IMR-90 (cell line): ENCODE data around the gene KRT37. TPM values are rescaled to one million over a fixed set of nuclear protein-coding genes. Genes with fewer than 3 reads are reported as not detected.

ENCODE experiments used
- ATAC-seq: fragments of 200-7000 bp; cut with Tn5 transposase; 2 replicates; pipeline ENCODE4 v1.9.1; 2020; ENCODE audit warnings: low read depth, mild to moderate bottlenecking, moderate library complexity
- BruUV-seq: library from RNA; stranded (reverse); fragments of 400-500 nt; replicated peaks from 2 replicates; lab custom pipeline; 2021; lab: Mats Ljungman, UMichigan
- CTCF ChIA-PET: fragments of 300-600 bp; formaldehyde crosslinking; extraction: SDS; loops from one replicate; lab custom pipeline; 2021; ENCODE audit warnings: antibody characterized with exemption; lab: Yijun Ruan, JAX
- POLR2A ChIA-PET: fragments of 300-600 bp; sonication (Branson Sonifier 250); formaldehyde crosslinking; loops from one replicate; lab custom pipeline; 2022; ENCODE audit warnings: antibody characterized with exemption; ENCODE audit not compliant: unreplicated experiment; lab: Charles Lee
- DNase-seq: peaks from one replicate; pipeline ENCODE4 v3.0.0; 2013
- H2AFZ ChIP-seq: replicated peaks from 2 replicates; pipeline ENCODE3; 2013; ENCODE audit warnings: low read length, mild to moderate bottlenecking; ENCODE audit not compliant: poor library complexity
- H2AK5ac ChIP-seq: 2 replicates; pipeline ENCODE4 v1.6.1; 2013; ENCODE audit warnings: low read depth, low read length, inconsistent platforms
- H2AK9ac ChIP-seq: replicated peaks from 2 replicates; pipeline ENCODE3; 2013; ENCODE audit warnings: mild to moderate bottlenecking, low read depth, low read length, moderate library complexity; ENCODE audit not compliant: poor library complexity
- H2BK120ac ChIP-seq: 2 replicates; pipeline ENCODE4 v1.6.1; 2013; ENCODE audit warnings: low read depth, low read length, inconsistent platforms
- H2BK15ac ChIP-seq: 3 replicates; pipeline ENCODE4 v1.6.1; 2013; ENCODE audit warnings: low read depth, low read length, inconsistent platforms
- H2BK20ac ChIP-seq: 2 replicates; pipeline ENCODE4 v1.6.1; 2013; ENCODE audit warnings: low read depth, mild to moderate bottlenecking, inconsistent platforms, low read length, moderate library complexity
- H2BK5ac ChIP-seq: 2 replicates; pipeline ENCODE4 v1.6.1; 2013; ENCODE audit warnings: mild to moderate bottlenecking, low read depth, low read length, inconsistent platforms; ENCODE audit not compliant: poor library complexity, severe bottlenecking
- H3K14ac ChIP-seq: replicated peaks from 2 replicates; pipeline ENCODE4 v1.6.1; 2013; ENCODE audit warnings: low read depth, low read length, inconsistent platforms
- H3K18ac ChIP-seq: 2 replicates; pipeline ENCODE4 v1.6.1; 2013; ENCODE audit warnings: low read depth, low read length, control low read depth
- H3K23ac ChIP-seq: 2 replicates; pipeline ENCODE4 v1.6.1; 2013; ENCODE audit warnings: low read depth, low read length, inconsistent platforms
- H3K27ac ChIP-seq: 2 replicates; pipeline ENCODE4 v1.5.1; 2013; ENCODE audit warnings: mild to moderate bottlenecking, control low read depth, low read length; ENCODE audit not compliant: insufficient read depth
- H3K27me3 ChIP-seq: 2 replicates; pipeline ENCODE4 v1.6.1; 2013; ENCODE audit warnings: low read length; ENCODE audit not compliant: control insufficient read depth, insufficient read depth
- H3K36me3 ChIP-seq: 2 replicates; pipeline ENCODE4 v1.6.1; 2013; ENCODE audit warnings: low read length, mixed read lengths; ENCODE audit not compliant: control insufficient read depth, insufficient read depth
- H3K4ac ChIP-seq: 2 replicates; pipeline ENCODE4 v1.6.1; 2013; ENCODE audit warnings: low read depth, low read length, inconsistent platforms
- H3K4me1 ChIP-seq: 2 replicates; pipeline ENCODE4 v1.6.1; 2013; ENCODE audit warnings: low read length, mixed read lengths; ENCODE audit not compliant: control insufficient read depth, insufficient read depth
- H3K4me2 ChIP-seq: 2 replicates; pipeline ENCODE4 v1.6.1; 2013; ENCODE audit warnings: low read depth, mild to moderate bottlenecking, control low read depth, low read length, moderate library complexity
- H3K4me3 ChIP-seq: 2 replicates; pipeline ENCODE4 v1.5.1; 2013; ENCODE audit warnings: low read depth, mild to moderate bottlenecking, control low read depth, low read length, moderate library complexity; ENCODE audit not compliant: insufficient read depth
- H3K56ac ChIP-seq: 2 replicates; pipeline ENCODE4 v1.6.1; 2013; ENCODE audit warnings: low read length, inconsistent platforms; ENCODE audit not compliant: insufficient read depth; ENCODE audit errors: extremely low read depth
- H3K79me1 ChIP-seq, 2 experiments: 2 replicates each; pipeline ENCODE4 v1.6.1; 2013; ENCODE audit warnings: low read length in 2 of 2, inconsistent platforms in 1 of 2, low read depth in 1 of 2
- H3K9ac ChIP-seq: 2 replicates; pipeline ENCODE4 v1.6.1; 2013; ENCODE audit warnings: low read depth, low read length, control low read depth
- H3K9me1 ChIP-seq: 2 replicates; pipeline ENCODE4 v1.6.1; 2013; ENCODE audit warnings: low read length, inconsistent platforms; ENCODE audit not compliant: insufficient read depth
- H3K9me3 ChIP-seq: 2 replicates; pipeline ENCODE4 v1.6.1; 2013; ENCODE audit warnings: low read length; ENCODE audit not compliant: control insufficient read depth, insufficient read depth
- H4K20me1 ChIP-seq: 2 replicates; pipeline ENCODE4 v1.6.1; 2013; ENCODE audit warnings: low read length, inconsistent platforms; ENCODE audit not compliant: insufficient read depth
- H4K5ac ChIP-seq: 2 replicates; pipeline ENCODE4 v1.6.1; 2013; ENCODE audit warnings: mild to moderate bottlenecking, low read depth, low read length, control low read depth
- H4K8ac ChIP-seq, 2 experiments: 2 replicates each; pipeline ENCODE4 v1.6.1; 2013; ENCODE audit warnings: low read depth in 2 of 2, low read length in 2 of 2, control low read depth in 1 of 2, inconsistent platforms in 1 of 2
- H4K91ac ChIP-seq: 2 replicates; pipeline ENCODE4 v1.6.1; 2013; ENCODE audit warnings: low read depth, low read length, inconsistent platforms; ENCODE audit not compliant: insufficient read depth
- BHLHE40 ChIP-seq: fragments of 150-350 bp; IDR thresholded peaks from 2 replicates; pipeline ENCODE4 v1.6.1; 2016; ENCODE audit warnings: mild to moderate bottlenecking, low read depth, low read length
- CEBPB ChIP-seq: IDR thresholded peaks from 2 replicates; pipeline ENCODE4 v1.6.1; 2012; ENCODE audit warnings: low read depth, low read length, improper control_type of control experiment
- CHD1 ChIP-seq: IDR thresholded peaks from 2 replicates; pipeline ENCODE4 v1.6.1; 2012; ENCODE audit warnings: low read depth, low read length, improper control_type of control experiment
- ELK1 ChIP-seq: fragments of 150-350 bp; IDR thresholded peaks from 2 replicates; pipeline ENCODE4 v1.6.1; 2016; ENCODE audit warnings: low read depth, mild to moderate bottlenecking, low read length, moderate library complexity, borderline replicate concordance
- MAFK ChIP-seq: IDR thresholded peaks from 2 replicates; pipeline ENCODE4 v1.6.1; 2012; ENCODE audit warnings: low read depth, low read length, improper control_type of control experiment
- MAZ ChIP-seq: IDR thresholded peaks from 2 replicates; pipeline ENCODE4 v1.6.1; 2012; ENCODE audit warnings: low read depth, mild to moderate bottlenecking, low read length, improper control_type of control experiment, moderate library complexity, borderline replicate concordance
- MXI1 ChIP-seq: IDR thresholded peaks from 2 replicates; pipeline ENCODE4 v1.6.1; 2012; ENCODE audit warnings: low read depth, mild to moderate bottlenecking, low read length, moderate library complexity, borderline replicate concordance
- NFE2L2 ChIP-seq: fragments of 150-350 bp; IDR thresholded peaks from 2 replicates; pipeline ENCODE4 v1.6.1; 2016; ENCODE audit warnings: low read depth, mild to moderate bottlenecking, low read length
- POLR2A ChIP-seq: IDR thresholded peaks from 2 replicates; pipeline ENCODE4 v1.6.1; 2012; ENCODE audit warnings: mild to moderate bottlenecking, low read depth, low read length
- RAD21 ChIP-seq: IDR thresholded peaks from 2 replicates; pipeline ENCODE4 v1.6.1; 2012; ENCODE audit warnings: low read length, improper control_type of control experiment
- RCOR1 ChIP-seq: IDR thresholded peaks from 2 replicates; pipeline ENCODE4 v1.6.1; 2012; ENCODE audit warnings: mild to moderate bottlenecking, low read length, improper control_type of control experiment; ENCODE audit not compliant: insufficient replicate concordance
- RFX5 ChIP-seq: IDR thresholded peaks from 2 replicates; pipeline ENCODE4 v1.8.0; 2012; ENCODE audit warnings: low read depth, mild to moderate bottlenecking, low read length, moderate library complexity
- SMC3 ChIP-seq: fragments of 150-350 bp; IDR thresholded peaks from 2 replicates; pipeline ENCODE4 v1.6.1; 2016; ENCODE audit warnings: low read depth, mild to moderate bottlenecking, antibody characterized with exemption, low read length, moderate library complexity
- USF2 ChIP-seq: fragments of 150-350 bp; IDR thresholded peaks from 2 replicates; pipeline ENCODE4 v1.6.1; 2017; ENCODE audit warnings: mild to moderate bottlenecking, antibody characterized with exemption, low read length, low read depth
- dilution Hi-C: fragments of 300-500 bp; cut with HindIII; formaldehyde crosslinking; loops from one replicate; pipeline ENCODE4 v1.14.3; 2018; ENCODE audit warnings: low sequenced_read_pairs; ENCODE audit not compliant: unreplicated experiment
- in situ Hi-C: fragments of 300-500 bp; cut with MboI; formaldehyde crosslinking; loops from 3 replicates; pipeline ENCODE4 v1.14.3; 2019; ENCODE audit warnings: low sequenced_read_pairs, inconsistent platforms, mixed read lengths
- intact Hi-C: fragments of 100-400 bp; cut with micrococcal nuclease; formaldehyde crosslinking; loops from 2 replicates; pipeline ENCODE4 v1.10.0; 2022
- polyA plus RNA-seq, 3 experiments: library from polyadenylated mRNA; depleted of rRNA; stranded (reverse); fragments of >200 nt; gene quantifications; 2 replicates each; pipeline ENCODE4 v1.2.3, GENCODE V29; 2012; ENCODE audit warnings: low replicate concordance in 1 of 3
- total RNA-seq: library from RNA; depleted of rRNA; stranded (reverse); fragments of >200 nt; gene quantifications from 2 replicates; pipeline ENCODE4 v1.2.3, GENCODE V29; 2012
- TF ChIP-seq, protein P1 (sequence below): conservative IDR thresholded peaks from 2 replicates; pipeline ENCODE4 v1.5.1; 2012; ENCODE audit warnings: mild to moderate bottlenecking, low read depth, low read length, improper control_type of control experiment

Gene KRT37
- total and polyA plus RNA-seq, 2 of the 4 experiments (the other 2 are of a cell fraction) = not detected

- TF ChIP-seq CHD1 = no peak
Observed at GRCh38 chr17:41424111-41424635, at the start of gene KRT37 (continued).

DNA sequence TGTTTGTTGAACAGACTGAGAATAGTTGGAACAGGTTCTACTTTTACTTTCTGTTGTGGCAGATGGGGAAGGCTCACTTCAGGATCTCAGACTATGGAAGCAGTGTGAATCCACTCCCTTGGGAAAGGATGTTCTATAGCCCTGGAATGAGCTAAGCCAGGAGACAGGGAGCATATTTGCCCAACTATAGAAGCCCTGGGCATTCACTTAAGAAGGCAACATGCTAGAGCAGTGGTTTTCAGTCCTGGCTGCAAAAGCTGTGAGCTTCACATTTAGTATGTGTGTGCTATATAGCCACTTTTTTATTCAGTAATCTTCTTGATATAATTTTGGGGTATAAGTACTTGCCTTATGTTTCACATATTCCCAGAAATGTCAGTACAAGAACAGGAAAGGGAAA lies 44.0 kb upstream of the KRT37 start:
- BruUV-seq = no TSS peak
- Histone ChIP-seq H3K4me3 (no peak overlapping the region), H2AFZ (no peak overlapping the region), H3K27me3 (peaks cover 24% of the 10 kb centered on the region), H4K20me1 (no peaks in the 10 kb centered on the region; the same call in 1 of the 2 replicates), H3K4ac (no peak overlapping the region), H3K4me2 (no peak overlapping the region), H4K5ac (no peak overlapping the region), H4K8ac (no peak overlapping the region), H3K56ac (no peak overlapping the region), H2BK15ac (no peak overlapping the region), H2BK120ac (no peak overlapping the region), H4K91ac (no peak overlapping the region), H2BK20ac (no peak overlapping the region), H3K9ac (no peak overlapping the region), H3K18ac (no peak overlapping the region), H3K36me3 (no peaks in the 10 kb centered on the region), H3K23ac (no peak overlapping the region), H3K27ac (no peak overlapping the region), H3K79me1 (no peaks in the 10 kb centered on the region), H3K9me1 (no peaks in the 10 kb centered on the region), H2AK5ac (no peak overlapping the region), H3K4me1 (peaks cover 8% of the 10 kb centered on the region), H2BK5ac (no peak overlapping the region), H3K14ac (no peak overlapping the region), H3K9me3 (peaks cover 20% of the 10 kb centered on the region), H2AK9ac (no peak overlapping the region)
- intact Hi-C loops (no loop called here), dilution Hi-C loops (no loop called here), in situ Hi-C loops (no loop called here)
- POLR2A ChIA-PET = no interaction called here
- CTCF ChIA-PET = no interaction called here
- ATAC-seq (no peak), DNase-seq (no peak)
- TF ChIP-seq MAFK = no peak
- no peak for TF ChIP-seq CEBPB
- TF ChIP-seq POLR2A = no peak
- no peak for TF ChIP-seq RFX5
- TF ChIP-seq MXI1 = no peak
- TF ChIP-seq, protein P1, sequence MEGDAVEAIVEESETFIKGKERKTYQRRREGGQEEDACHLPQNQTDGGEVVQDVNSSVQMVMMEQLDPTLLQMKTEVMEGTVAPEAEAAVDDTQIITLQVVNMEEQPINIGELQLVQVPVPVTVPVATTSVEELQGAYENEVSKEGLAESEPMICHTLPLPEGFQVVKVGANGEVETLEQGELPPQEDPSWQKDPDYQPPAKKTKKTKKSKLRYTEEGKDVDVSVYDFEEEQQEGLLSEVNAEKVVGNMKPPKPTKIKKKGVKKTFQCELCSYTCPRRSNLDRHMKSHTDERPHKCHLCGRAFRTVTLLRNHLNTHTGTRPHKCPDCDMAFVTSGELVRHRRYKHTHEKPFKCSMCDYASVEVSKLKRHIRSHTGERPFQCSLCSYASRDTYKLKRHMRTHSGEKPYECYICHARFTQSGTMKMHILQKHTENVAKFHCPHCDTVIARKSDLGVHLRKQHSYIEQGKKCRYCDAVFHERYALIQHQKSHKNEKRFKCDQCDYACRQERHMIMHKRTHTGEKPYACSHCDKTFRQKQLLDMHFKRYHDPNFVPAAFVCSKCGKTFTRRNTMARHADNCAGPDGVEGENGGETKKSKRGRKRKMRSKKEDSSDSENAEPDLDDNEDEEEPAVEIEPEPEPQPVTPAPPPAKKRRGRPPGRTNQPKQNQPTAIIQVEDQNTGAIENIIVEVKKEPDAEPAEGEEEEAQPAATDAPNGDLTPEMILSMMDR = no peak
- no peak for TF ChIP-seq RCOR1
- TF ChIP-seq USF2 = no peak
- TF ChIP-seq BHLHE40 = no peak
- TF ChIP-seq MAZ = no peak
- no peak for TF ChIP-seq RAD21
- TF ChIP-seq CHD1 = no peak
- no peak for TF ChIP-seq SMC3
- no peak for TF ChIP-seq ELK1
- no peak for TF ChIP-seq NFE2L2
